Measurements from ENCODE around the gene RPP30. TPM values are rescaled to one million over a fixed set of nuclear protein-coding genes. Genes with fewer than 3 reads are reported as not detected.

The RPP30 gene
- 8.4 TPM for total RNA-seq

- peak; percentile 99 for ATAC-seq
- peak; percentile 88 for DNase-seq (ENCODE audit: low spot score)
These were observed at the start of gene RPP30 for GRCh38 chr10:90871766-90872647. Gene RPP30, plus strand, starts transcription at chr10:90871974. Its CDS starts 13 bp downstream, at chr10:90871987.

GRCh38 chr10:90822508-90822907 lies 49.3 kb upstream of the RPP30 start:
- ATAC-seq (no peak), DNase-seq (ENCODE audit: low spot score) (no peak)

GRCh38 chr10:90832111-90832510 lies 39.7 kb upstream of the RPP30 start:
- no peak for DNase-seq (ENCODE audit: low spot score)
- ATAC-seq = no peak

GRCh38 chr10:90834326-90834725 lies 37.4 kb upstream of the RPP30 start:
- DNase-seq (ENCODE audit: low spot score) (no peak), ATAC-seq (no peak)

- DNase-seq (ENCODE audit: low spot score) (no peak), ATAC-seq (no peak)
These were observed 34.3 kb upstream of the RPP30 start for GRCh38 chr10:90837486-90837885.

GRCh38 chr10:90842725-90843124 lies 29.0 kb upstream of the RPP30 start:
- DNase-seq (ENCODE audit: low spot score) = no peak
- ATAC-seq = no peak

GRCh38 chr10:90845726-90846125 lies 26.0 kb upstream of the RPP30 start:
- no peak for DNase-seq (ENCODE audit: low spot score)
- no peak for ATAC-seq

- DNase-seq (ENCODE audit: low spot score) = no peak
- no peak for ATAC-seq
These were observed 25.0 kb upstream of the RPP30 start for GRCh38 chr10:90846746-90847145.

- ATAC-seq (no peak), DNase-seq (ENCODE audit: low spot score) (no peak)
These were observed 24.3 kb upstream of the RPP30 start for GRCh38 chr10:90847436-90847835.

- DNase-seq (ENCODE audit: low spot score) (no peak), ATAC-seq (no peak)
These were observed 21.6 kb upstream of the RPP30 start for GRCh38 chr10:90849956-90850749.

- DNase-seq (ENCODE audit: low spot score) (no peak), ATAC-seq (no peak)
These were observed 16.6 kb upstream of the RPP30 start for GRCh38 chr10:90855126-90855525.

GRCh38 chr10:90856261-90856660 lies 15.5 kb upstream of the RPP30 start:
- DNase-seq (ENCODE audit: low spot score) (no peak), ATAC-seq (no peak)

- ATAC-seq = no peak
- no peak for DNase-seq (ENCODE audit: low spot score)
These were observed 14.7 kb upstream of the RPP30 start for GRCh38 chr10:90856964-90857634.

- DNase-seq (ENCODE audit: low spot score) (peak; percentile 57), ATAC-seq (peak; percentile 93)
These were observed 13.9 kb upstream of the RPP30 start, which contains the start of gene HTR7 for GRCh38 chr10:90857635-90858460. Gene HTR7, minus strand, starts transcription at chr10:90858039. Its CDS starts 368 bp downstream, at chr10:90857671.

GRCh38 chr10:90858461-90858968 lies 13.3 kb upstream of the RPP30 start:
- ATAC-seq (no peak), DNase-seq (ENCODE audit: low spot score) (no peak)

GRCh38 chr10:90859321-90859751 lies 12.4 kb upstream of the RPP30 start:
- no peak for DNase-seq (ENCODE audit: low spot score)
- ATAC-seq = no peak

- no peak for ATAC-seq
- DNase-seq (ENCODE audit: low spot score) = no peak
These were observed 11.0 kb upstream of the RPP30 start for GRCh38 chr10:90860790-90861189.

- no peak for DNase-seq (ENCODE audit: low spot score)
- ATAC-seq = peak; percentile 64
These were observed 8.8 kb upstream of the RPP30 start for GRCh38 chr10:90862908-90863514.

- no peak for ATAC-seq
- DNase-seq (ENCODE audit: low spot score) = no peak
These were observed 6.4 kb upstream of the RPP30 start for GRCh38 chr10:90865401-90865800.
